GM12878 (cell line): Measurements from ENCODE around the gene HSBP1L1.

Experiments
- ASH2L ChIP-seq: fragments of 300-600, 200-600 bp; sonication (generic); IDR thresholded peaks from 2 replicates; pipeline ENCODE4 v1.6.1; 2017; ENCODE audit warnings: low read depth, mild to moderate bottlenecking, borderline replicate concordance
- CBX3 ChIP-seq: fragments of 200-600 bp; sonication (generic); IDR thresholded peaks from 2 replicates; pipeline ENCODE4 v1.6.1; 2016; ENCODE audit warnings: low read depth, borderline replicate concordance
- CEBPB ChIP-seq, 2 experiments: fragments of 150-350 bp in 1 of 2; IDR thresholded peaks; 2 replicates each; pipeline ENCODE4 v1.6.1; 2012 to 2014; ENCODE audit warnings: low read depth in 2 of 2, low read length in 2 of 2, borderline replicate concordance in 1 of 2, inconsistent platforms in 1 of 2
- JUND ChIP-seq: IDR thresholded peaks from 2 replicates; pipeline ENCODE4 v1.6.1; 2012; ENCODE audit warnings: low read depth, mild to moderate bottlenecking, low read length, improper control_type of control experiment, moderate library complexity
- LARP7 ChIP-seq: fragments of 450-650 bp; IDR thresholded peaks from 2 replicates; pipeline ENCODE4 v1.6.1; 2017; ENCODE audit warnings: mild to moderate bottlenecking
- POLR2A ChIP-seq: IDR thresholded peaks from 2 replicates; pipeline ENCODE4 v1.6.1; 2011; ENCODE audit warnings: low read depth, mild to moderate bottlenecking, low read length
- SIN3A ChIP-seq: IDR thresholded peaks from 2 replicates; pipeline ENCODE4 v1.6.1; 2012; ENCODE audit warnings: low read depth, low read length, improper control_type of control experiment
- TF ChIP-seq, protein P1 (sequence below): IDR thresholded peaks from 2 replicates; pipeline ENCODE4 v1.6.1; 2011; ENCODE audit warnings: low read depth, low read length, improper control_type of control experiment, borderline replicate concordance
- TF ChIP-seq, protein P2 (sequence below): fragments of 450-650 bp; IDR thresholded peaks from 2 replicates; pipeline ENCODE4 v1.6.1; 2017; ENCODE audit warnings: mild to moderate bottlenecking
- TF ChIP-seq, protein P3 (sequence below), 3 experiments: IDR thresholded peaks in 2 of 3; conservative IDR thresholded peaks in 1 of 3; 2 replicates each; pipeline ENCODE4 v1.5.1; 2011; ENCODE audit warnings: low read depth in 3 of 3, low read length in 3 of 3, mild to moderate bottlenecking in 3 of 3, control low read depth in 2 of 3, moderate library complexity in 2 of 3, inconsistent platforms in 1 of 3, mixed read lengths in 1 of 3; ENCODE audit not compliant: control insufficient read depth in 2 of 3, insufficient read depth in 1 of 3; ENCODE audit errors: extremely low read depth in 1 of 3
- TF ChIP-seq, protein P4 (sequence below): fragments of 150-350 bp; IDR thresholded peaks from 2 replicates; pipeline ENCODE4 v1.6.1; 2014; ENCODE audit warnings: mild to moderate bottlenecking, low read depth, low read length
- TF ChIP-seq, protein P5 (sequence below): IDR thresholded peaks from 2 replicates; pipeline ENCODE4 v1.6.1; 2012; ENCODE audit warnings: low read depth, low read length, improper control_type of control experiment
- TF ChIP-seq, protein P6 (sequence below): fragments of 450-650 bp; IDR thresholded peaks from 2 replicates; pipeline ENCODE4 v1.6.1; 2016; ENCODE audit warnings: mild to moderate bottlenecking, moderate library complexity, borderline replicate concordance
- TF ChIP-seq, protein P7 (sequence below): fragments of 450-650 bp; IDR thresholded peaks from 2 replicates; pipeline ENCODE4 v1.6.1; 2017; ENCODE audit warnings: antibody characterized with exemption, mild to moderate bottlenecking, moderate library complexity

DNA sequence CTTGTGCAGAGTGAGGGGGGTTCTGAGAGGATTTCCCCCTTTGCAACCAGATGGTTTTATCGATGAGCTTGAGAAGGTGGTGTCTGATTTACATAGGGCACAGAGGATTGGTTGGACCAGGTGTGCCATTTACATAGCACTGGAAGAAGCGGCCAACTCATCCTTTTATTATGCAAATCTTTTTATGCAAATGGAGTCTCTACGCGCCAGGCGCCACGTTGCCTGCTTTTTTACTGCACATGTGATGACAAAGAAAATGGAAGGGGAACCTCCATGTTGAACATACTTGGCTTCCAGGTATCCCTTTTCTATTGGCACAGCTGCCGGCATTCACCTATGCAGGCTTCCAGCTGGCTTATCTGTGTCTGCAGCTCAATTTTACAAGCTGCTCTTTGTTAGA, 42.3 kb downstream of the HSBP1L1 start:
- TF ChIP-seq, protein P1, sequence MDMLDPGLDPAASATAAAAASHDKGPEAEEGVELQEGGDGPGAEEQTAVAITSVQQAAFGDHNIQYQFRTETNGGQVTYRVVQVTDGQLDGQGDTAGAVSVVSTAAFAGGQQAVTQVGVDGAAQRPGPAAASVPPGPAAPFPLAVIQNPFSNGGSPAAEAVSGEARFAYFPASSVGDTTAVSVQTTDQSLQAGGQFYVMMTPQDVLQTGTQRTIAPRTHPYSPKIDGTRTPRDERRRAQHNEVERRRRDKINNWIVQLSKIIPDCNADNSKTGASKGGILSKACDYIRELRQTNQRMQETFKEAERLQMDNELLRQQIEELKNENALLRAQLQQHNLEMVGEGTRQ: no peak
- TF ChIP-seq, protein P2, sequence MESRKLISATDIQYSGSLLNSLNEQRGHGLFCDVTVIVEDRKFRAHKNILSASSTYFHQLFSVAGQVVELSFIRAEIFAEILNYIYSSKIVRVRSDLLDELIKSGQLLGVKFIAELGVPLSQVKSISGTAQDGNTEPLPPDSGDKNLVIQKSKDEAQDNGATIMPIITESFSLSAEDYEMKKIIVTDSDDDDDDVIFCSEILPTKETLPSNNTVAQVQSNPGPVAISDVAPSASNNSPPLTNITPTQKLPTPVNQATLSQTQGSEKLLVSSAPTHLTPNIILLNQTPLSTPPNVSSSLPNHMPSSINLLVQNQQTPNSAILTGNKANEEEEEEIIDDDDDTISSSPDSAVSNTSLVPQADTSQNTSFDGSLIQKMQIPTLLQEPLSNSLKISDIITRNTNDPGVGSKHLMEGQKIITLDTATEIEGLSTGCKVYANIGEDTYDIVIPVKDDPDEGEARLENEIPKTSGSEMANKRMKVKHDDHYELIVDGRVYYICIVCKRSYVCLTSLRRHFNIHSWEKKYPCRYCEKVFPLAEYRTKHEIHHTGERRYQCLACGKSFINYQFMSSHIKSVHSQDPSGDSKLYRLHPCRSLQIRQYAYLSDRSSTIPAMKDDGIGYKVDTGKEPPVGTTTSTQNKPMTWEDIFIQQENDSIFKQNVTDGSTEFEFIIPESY: no peak
- no peak for TF ChIP-seq POLR2A
- TF ChIP-seq CEBPB (IDR thresholded peaks at IDR 0.05; ENCODE audit: borderline replicate concordance in 1 of 2, low read depth in 2 of 2, low read length in 2 of 2): no peak
- TF ChIP-seq CBX3: no peak
- TF ChIP-seq, protein P3, sequence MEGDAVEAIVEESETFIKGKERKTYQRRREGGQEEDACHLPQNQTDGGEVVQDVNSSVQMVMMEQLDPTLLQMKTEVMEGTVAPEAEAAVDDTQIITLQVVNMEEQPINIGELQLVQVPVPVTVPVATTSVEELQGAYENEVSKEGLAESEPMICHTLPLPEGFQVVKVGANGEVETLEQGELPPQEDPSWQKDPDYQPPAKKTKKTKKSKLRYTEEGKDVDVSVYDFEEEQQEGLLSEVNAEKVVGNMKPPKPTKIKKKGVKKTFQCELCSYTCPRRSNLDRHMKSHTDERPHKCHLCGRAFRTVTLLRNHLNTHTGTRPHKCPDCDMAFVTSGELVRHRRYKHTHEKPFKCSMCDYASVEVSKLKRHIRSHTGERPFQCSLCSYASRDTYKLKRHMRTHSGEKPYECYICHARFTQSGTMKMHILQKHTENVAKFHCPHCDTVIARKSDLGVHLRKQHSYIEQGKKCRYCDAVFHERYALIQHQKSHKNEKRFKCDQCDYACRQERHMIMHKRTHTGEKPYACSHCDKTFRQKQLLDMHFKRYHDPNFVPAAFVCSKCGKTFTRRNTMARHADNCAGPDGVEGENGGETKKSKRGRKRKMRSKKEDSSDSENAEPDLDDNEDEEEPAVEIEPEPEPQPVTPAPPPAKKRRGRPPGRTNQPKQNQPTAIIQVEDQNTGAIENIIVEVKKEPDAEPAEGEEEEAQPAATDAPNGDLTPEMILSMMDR (IDR thresholded peaks at IDR 0.05 in 2 of 3, conservative IDR thresholded peaks at IDR 0.05 in 1 of 3; ENCODE audit: control insufficient read depth in 2 of 3, extremely low read depth in 1 of 3, insufficient read depth in 1 of 3, low read depth in 3 of 3, low read length in 3 of 3): no peak
- no peak for TF ChIP-seq SIN3A
- TF ChIP-seq JUND: no peak
- no peak for TF ChIP-seq LARP7
- TF ChIP-seq, protein P4, sequence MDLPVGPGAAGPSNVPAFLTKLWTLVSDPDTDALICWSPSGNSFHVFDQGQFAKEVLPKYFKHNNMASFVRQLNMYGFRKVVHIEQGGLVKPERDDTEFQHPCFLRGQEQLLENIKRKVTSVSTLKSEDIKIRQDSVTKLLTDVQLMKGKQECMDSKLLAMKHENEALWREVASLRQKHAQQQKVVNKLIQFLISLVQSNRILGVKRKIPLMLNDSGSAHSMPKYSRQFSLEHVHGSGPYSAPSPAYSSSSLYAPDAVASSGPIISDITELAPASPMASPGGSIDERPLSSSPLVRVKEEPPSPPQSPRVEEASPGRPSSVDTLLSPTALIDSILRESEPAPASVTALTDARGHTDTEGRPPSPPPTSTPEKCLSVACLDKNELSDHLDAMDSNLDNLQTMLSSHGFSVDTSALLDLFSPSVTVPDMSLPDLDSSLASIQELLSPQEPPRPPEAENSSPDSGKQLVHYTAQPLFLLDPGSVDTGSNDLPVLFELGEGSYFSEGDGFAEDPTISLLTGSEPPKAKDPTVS: no peak
- TF ChIP-seq, protein P5, sequence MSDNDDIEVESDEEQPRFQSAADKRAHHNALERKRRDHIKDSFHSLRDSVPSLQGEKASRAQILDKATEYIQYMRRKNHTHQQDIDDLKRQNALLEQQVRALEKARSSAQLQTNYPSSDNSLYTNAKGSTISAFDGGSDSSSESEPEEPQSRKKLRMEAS: no peak
- no peak for TF ChIP-seq ASH2L
- TF ChIP-seq, protein P6, sequence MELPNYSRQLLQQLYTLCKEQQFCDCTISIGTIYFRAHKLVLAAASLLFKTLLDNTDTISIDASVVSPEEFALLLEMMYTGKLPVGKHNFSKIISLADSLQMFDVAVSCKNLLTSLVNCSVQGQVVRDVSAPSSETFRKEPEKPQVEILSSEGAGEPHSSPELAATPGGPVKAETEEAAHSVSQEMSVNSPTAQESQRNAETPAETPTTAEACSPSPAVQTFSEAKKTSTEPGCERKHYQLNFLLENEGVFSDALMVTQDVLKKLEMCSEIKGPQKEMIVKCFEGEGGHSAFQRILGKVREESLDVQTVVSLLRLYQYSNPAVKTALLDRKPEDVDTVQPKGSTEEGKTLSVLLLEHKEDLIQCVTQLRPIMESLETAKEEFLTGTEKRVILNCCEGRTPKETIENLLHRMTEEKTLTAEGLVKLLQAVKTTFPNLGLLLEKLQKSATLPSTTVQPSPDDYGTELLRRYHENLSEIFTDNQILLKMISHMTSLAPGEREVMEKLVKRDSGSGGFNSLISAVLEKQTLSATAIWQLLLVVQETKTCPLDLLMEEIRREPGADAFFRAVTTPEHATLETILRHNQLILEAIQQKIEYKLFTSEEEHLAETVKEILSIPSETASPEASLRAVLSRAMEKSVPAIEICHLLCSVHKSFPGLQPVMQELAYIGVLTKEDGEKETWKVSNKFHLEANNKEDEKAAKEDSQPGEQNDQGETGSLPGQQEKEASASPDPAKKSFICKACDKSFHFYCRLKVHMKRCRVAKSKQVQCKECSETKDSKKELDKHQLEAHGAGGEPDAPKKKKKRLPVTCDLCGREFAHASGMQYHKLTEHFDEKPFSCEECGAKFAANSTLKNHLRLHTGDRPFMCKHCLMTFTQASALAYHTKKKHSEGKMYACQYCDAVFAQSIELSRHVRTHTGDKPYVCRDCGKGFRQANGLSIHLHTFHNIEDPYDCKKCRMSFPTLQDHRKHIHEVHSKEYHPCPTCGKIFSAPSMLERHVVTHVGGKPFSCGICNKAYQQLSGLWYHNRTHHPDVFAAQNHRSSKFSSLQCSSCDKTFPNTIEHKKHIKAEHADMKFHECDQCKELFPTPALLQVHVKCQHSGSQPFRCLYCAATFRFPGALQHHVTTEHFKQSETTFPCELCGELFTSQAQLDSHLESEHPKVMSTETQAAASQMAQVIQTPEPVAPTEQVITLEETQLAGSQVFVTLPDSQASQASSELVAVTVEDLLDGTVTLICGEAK: no peak
- TF ChIP-seq, protein P7, sequence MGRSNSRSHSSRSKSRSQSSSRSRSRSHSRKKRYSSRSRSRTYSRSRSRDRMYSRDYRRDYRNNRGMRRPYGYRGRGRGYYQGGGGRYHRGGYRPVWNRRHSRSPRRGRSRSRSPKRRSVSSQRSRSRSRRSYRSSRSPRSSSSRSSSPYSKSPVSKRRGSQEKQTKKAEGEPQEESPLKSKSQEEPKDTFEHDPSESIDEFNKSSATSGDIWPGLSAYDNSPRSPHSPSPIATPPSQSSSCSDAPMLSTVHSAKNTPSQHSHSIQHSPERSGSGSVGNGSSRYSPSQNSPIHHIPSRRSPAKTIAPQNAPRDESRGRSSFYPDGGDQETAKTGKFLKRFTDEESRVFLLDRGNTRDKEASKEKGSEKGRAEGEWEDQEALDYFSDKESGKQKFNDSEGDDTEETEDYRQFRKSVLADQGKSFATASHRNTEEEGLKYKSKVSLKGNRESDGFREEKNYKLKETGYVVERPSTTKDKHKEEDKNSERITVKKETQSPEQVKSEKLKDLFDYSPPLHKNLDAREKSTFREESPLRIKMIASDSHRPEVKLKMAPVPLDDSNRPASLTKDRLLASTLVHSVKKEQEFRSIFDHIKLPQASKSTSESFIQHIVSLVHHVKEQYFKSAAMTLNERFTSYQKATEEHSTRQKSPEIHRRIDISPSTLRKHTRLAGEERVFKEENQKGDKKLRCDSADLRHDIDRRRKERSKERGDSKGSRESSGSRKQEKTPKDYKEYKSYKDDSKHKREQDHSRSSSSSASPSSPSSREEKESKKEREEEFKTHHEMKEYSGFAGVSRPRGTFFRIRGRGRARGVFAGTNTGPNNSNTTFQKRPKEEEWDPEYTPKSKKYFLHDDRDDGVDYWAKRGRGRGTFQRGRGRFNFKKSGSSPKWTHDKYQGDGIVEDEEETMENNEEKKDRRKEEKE: no peak
